ENCODE measurements around the gene ARL4C. TPM values are rescaled to one million over a fixed set of nuclear protein-coding genes. Genes with fewer than 3 reads are reported as not detected.

Gene ARL4C
- total RNA-seq, 2 donors from 2014 or later = 6.6 to 7.8 TPM

- Histone ChIP-seq H3K27me3 (no peaks in the 10 kb centered on the region), H3K36me3 (replicated peaks in 1 of 2; ENCODE audit: insufficient read depth in 1 of 2, low read depth in 2 of 2) (no peaks in the 10 kb centered on the region), H3K4me1 (no peaks in the 10 kb centered on the region), H3K9me3 (no peaks in the 10 kb centered on the region), H3K27ac (no peak overlapping the region), H3K4me3 (no peak overlapping the region)
- intact Hi-C loops (cut with DNase I) = no loop called here
- TF ChIP-seq CTCF (IDR thresholded peaks at IDR 0.05) = no peak
- TF ChIP-seq POLR2A (IDR thresholded peaks at IDR 0.05) = no peak
- ATAC-seq = no peak
- no peak for DNase-seq
- WGBS, 2 donors = 82% methylated on average over 5 of the region's 5 CpGs
These were observed 43.7 kb downstream of the ARL4C start for GRCh38 chr2:234453216-234453615.

DNA sequence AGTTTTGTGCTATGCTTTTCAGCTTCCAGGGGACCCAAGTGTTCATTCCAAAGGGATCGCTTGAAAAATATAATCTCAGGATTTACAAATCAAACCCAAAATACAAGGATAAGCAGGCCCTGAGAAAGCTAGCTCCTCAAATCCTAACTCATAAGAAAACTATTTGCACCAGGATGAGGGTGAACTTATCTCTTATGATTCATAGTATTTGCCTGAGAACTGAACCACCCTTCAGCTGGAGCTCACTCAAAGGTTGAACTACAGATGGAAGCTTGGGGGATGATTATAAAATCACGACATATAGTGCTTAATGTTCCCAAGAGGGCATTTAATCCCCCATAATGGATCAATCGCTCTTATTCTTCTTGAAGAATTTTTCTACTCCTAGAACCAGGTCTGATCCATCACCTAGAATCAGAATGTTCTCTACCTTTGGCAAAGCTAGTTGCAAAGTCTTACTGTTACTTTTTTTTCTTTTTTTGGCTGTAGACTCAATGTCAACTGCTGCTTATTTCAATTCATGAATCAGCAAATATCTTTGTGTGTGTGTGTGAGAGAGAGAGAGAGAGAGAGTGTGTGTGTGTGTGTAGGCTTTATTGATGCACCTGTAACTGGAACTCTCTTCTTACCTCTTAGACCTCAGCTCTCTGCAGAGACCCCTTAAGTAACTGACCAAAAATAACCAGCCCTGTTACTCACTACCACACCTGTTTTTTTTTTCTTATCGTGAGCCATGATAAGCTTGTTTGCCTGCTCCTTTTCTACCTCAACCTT lies 44.8 kb downstream of the ARL4C start:
- H3K27me3 ChIP-seq = no peaks in the 10 kb centered on the region
- H3K4me3 ChIP-seq = no peak overlapping the region
- no peak for DNase-seq
- intact Hi-C loops (cut with DNase I) = no loop called here
- no peaks in the 10 kb centered on the region for H3K4me1 ChIP-seq
- no peaks in the 10 kb centered on the region for H3K9me3 ChIP-seq
- 72 to 80% methylated on average over 4 of the region's 4 CpGs for WGBS, 2 donors
- no peaks in the 10 kb centered on the region for H3K36me3 ChIP-seq (replicated peaks in 1 of 2; ENCODE audit: insufficient read depth in 1 of 2, low read depth in 2 of 2)
- no peak overlapping the region for H3K27ac ChIP-seq
- TF ChIP-seq CTCF (IDR thresholded peaks at IDR 0.05) = no peak
- no peak for TF ChIP-seq POLR2A (IDR thresholded peaks at IDR 0.05)
- no peak for ATAC-seq

GRCh38 chr2:234451242-234451641 lies 45.6 kb downstream of the ARL4C start:
- no peak for TF ChIP-seq POLR2A (IDR thresholded peaks at IDR 0.05)
- ATAC-seq = no peak
- no peaks in the 10 kb centered on the region for H3K9me3 ChIP-seq
- no peak overlapping the region for H3K27ac ChIP-seq
- H3K4me3 ChIP-seq = no peak overlapping the region
- H3K36me3 ChIP-seq (replicated peaks in 1 of 2; ENCODE audit: insufficient read depth in 1 of 2, low read depth in 2 of 2) = no peaks in the 10 kb centered on the region
- intact Hi-C loops (cut with DNase I) = no loop called here
- no peaks in the 10 kb centered on the region for H3K4me1 ChIP-seq
- no peaks in the 10 kb centered on the region for H3K27me3 ChIP-seq
- no peak for DNase-seq
- 79 to 88% methylated on average over 2 of the region's 2 CpGs for WGBS, 2 donors

DNA sequence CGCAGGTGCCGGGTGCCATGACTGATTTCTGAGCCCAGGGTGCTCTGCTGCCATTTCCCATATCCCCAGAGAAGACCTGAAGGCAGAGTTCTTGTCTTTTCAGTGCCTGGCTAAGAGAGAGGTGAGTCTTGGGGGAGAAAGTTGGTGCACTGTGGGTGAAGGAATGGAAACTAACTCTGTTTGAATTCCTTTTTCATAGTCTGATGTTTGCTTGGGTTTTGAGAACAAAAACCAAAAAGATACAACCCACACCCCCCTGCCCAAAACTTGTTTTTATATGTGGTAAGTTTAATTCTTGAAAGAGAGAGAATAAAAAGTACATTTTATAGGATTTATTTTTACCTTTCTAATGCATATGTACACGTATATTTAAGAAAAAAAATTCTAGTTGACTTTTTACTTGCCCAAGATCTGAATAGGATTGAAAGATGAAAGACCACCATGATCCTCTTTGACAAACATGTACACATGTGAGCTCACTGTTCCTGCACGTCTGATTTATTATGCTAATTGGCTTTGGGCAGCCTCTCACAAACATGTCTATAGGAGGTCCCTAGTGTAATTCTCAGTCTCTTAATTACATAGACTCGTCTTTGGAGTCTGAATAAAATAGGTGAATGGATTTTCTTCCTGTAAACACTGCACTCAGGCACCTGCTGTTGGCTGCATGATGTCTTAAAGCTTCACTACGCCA lies 46.3 kb downstream of the ARL4C start:
- DNase-seq = no peak
- ATAC-seq = no peak
- H3K9me3 ChIP-seq = no peaks in the 10 kb centered on the region
- no peaks in the 10 kb centered on the region for H3K4me1 ChIP-seq
- 70 to 72% methylated on average over 6 of the region's 6 CpGs for WGBS, 2 donors
- intact Hi-C loops (cut with DNase I) = no loop called here
- no peak overlapping the region for H3K4me3 ChIP-seq
- no peaks in the 10 kb centered on the region for H3K36me3 ChIP-seq (replicated peaks in 1 of 2; ENCODE audit: insufficient read depth in 1 of 2, low read depth in 2 of 2)
- no peaks in the 10 kb centered on the region for H3K27me3 ChIP-seq
- no peak overlapping the region for H3K27ac ChIP-seq
- TF ChIP-seq CTCF (IDR thresholded peaks at IDR 0.05) = no peak
- TF ChIP-seq POLR2A (IDR thresholded peaks at IDR 0.05) = no peak

DNA sequence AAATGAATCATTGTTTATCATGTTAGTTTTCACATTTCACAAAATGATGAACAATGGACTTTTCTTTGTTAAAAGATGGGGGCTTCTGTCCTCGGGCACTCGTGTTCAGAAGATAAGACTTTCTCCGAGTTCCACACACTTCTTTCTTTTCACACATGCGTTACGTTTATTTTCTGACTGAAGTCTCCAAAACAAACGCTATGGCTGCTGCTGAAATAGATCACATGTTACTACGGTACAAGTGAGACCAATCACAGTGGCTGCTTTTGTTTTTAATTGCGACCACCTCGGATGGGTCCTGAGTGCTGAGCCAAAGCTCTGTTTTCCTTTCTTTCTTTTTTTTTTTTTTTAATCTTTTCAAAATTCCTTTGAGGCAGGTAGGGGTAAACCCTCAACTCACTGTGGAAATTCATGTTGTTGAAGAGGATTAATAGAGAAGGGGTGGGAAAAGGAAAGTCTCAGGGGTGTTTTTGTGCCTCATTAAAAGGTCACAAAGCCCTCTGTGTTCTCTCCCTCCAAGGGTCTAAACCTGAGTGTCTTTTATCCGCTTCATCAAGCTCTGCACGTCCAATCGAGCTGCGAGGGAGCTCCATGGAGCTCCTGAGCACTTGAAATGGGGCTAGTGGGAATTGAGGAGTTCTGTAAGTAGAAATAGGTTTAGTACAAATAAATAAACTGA lies 48.2 kb downstream of the ARL4C start:
- Histone ChIP-seq H3K9me3 (no peaks in the 10 kb centered on the region), H3K4me3 (no peak overlapping the region), H3K36me3 (replicated peaks in 1 of 2; ENCODE audit: insufficient read depth in 1 of 2, low read depth in 2 of 2) (no peaks in the 10 kb centered on the region), H3K4me1 (no peaks in the 10 kb centered on the region), H3K27ac (no peak overlapping the region), H3K27me3 (no peaks in the 10 kb centered on the region)
- intact Hi-C loops (cut with DNase I) = no loop called here
- 46 to 56% methylated on average over 13 of the region's 13 CpGs for WGBS, 2 donors
- no peak for DNase-seq
- no peak for ATAC-seq
- TF ChIP-seq POLR2A (IDR thresholded peaks at IDR 0.05) = no peak
- no peak for TF ChIP-seq CTCF (IDR thresholded peaks at IDR 0.05)

Measured in body of pancreas (tissue), 4 donors.